Hematopoietic multipotent progenitor cell treated with erythropoietin and hydrocortisone succinate and interleukin-3 and kit ligand, for 6 days (in vitro differentiated cells): ENCODE results near the gene ARHGEF28.

Experiments
- DNase-seq: peaks from one replicate; pipeline ENCODE4 v3.0.0-alpha.2; 2015

Gene ARHGEF28

DNA sequence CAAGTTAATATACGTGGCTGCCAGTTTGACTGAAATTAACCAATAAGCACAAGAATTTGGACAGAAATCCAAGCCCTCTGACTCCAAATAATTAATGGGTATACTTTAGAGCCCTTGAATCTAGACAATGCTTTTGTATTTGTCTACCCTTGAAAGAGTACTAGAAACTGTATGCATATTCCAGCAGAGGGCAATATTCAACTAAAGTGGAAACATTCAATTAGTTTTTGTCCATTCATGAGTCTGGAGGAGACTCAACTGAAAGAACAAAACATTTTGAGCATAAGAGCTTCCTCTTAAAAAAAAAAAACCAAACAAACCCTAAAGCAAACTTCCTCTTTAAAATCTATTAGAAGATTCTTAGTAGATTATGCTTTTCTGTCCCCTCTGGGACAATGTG is 157.8 kb downstream of the ARHGEF28 start:
- peak; percentile 58 for DNase-seq

DNA sequence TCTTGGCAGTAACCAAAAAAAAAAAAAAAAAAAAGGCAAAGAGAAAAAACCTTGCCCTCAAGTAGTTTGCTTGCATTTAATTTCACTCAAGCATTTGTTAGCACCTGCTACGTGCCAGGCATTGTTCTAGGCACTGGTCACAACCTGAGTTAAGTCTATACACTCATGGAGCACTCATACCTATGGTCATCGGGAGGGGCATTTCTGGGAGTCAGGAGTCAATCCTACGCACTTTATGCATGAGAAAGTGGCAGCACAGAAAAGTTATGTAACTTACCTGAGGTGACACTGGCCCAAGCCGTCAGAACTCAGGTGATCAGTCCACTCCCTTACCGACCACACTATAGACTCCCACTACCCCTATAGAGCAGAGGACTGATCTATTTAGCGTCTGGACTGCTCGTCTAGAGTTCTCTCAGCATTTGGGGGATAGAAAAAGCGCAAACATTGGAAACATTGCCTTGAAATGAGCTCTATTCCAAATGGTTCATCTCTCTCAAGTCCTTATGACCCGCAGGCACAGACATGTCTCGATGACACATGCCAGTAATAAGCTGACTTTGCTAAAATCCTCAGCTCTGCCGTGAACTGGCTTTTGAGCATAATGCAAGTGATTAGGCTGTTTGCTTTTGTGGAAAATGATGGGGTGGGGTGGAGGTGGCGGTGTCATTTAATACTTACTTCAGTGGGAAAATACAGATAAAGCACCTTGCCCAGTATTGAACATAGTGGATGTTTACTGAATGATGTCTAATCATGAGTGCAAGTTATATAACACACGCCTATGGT is 160.2 kb downstream of the ARHGEF28 start:
- no peak for DNase-seq

DNA sequence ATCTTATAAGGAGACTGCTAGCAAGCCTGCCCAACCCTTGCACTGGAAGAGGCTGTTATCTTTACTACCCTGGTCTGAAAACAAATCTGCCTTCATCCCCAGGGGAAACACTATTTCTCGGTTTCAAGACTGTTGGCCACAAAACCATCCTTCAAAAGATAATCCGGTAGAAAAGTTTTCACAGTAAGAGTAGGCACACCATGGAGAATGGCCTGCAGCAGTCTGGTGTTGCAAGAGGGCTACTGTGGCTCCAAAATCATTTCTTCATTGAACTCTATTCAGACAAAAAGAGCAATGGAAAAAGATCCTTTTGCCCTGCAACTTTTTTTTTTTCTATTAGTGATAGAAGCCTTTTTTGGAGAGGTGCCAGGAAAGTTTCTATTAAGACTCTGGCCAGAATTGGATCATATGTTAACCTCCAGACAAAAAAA is 163.9 kb downstream of the ARHGEF28 start:
- DNase-seq: peak; percentile 57

DNA sequence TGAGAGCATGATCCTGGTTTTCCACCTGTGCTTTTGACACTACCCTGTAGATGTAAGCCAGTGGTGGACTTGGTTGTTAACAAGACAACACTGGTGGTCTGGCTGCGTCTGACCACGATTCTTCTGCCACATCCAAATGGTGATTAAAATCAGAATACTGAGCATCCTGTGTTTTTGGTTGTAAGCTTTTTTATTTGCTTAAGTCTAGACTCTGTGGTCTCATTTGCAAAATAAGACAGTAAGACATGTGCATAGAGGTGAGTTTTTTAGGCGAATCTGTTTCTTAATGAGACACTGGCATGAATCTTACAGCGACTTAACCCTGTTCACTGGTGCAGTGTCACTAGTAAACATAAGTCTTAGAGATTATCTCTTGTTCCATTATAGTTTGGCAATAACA is 165.4 kb downstream of the ARHGEF28 start:
- DNase-seq: no peak

DNA sequence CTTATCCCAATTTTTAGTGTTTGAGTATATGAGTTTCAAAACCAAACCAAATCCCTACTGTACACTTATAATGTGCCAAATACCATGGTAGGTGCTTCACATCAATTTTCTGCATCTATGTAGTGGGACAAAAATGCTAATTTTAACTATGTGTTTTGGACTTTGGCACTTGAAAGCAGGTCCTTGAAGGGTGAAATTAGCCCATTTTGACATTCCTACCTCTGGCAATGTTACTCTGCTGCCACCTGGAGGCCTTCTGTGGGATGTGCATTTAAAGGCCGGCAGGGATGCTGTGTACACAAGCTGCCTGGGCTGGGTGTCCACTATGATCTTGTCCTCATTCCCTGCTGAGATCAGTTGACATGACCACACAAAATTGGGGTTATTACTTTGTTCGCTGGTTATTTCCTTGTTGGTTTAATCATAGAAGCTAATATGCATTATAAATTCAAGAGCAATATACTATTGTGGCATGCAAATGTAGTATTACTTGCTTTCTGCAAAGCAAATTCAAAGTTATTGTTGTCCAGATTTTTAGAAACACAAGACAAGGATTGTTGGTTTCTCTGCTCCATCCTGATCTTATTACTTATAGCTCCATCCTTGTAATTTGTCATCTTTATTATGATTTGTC is 166.8 kb downstream of the ARHGEF28 start:
- DNase-seq: peak; percentile 80

DNA sequence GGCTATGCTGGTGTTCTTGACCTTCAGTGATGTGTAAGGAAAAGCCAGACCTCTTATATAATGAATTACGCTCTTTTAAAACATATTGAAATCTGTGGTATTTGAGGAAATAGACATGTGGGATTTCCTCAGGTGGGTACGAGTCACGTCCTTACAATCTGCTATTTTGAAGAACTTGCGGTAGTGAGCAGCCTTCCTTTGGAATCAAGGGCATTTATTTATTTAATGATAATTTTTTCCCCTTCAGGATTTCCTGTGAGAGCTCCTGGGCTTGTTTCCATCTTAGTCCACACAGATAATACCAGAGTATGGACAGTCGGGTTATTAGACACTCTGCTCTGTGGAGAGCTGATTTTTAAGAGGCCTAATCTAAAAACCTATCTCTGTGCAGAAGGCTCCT is 167.9 kb downstream of the ARHGEF28 start:
- no peak for DNase-seq

DNA sequence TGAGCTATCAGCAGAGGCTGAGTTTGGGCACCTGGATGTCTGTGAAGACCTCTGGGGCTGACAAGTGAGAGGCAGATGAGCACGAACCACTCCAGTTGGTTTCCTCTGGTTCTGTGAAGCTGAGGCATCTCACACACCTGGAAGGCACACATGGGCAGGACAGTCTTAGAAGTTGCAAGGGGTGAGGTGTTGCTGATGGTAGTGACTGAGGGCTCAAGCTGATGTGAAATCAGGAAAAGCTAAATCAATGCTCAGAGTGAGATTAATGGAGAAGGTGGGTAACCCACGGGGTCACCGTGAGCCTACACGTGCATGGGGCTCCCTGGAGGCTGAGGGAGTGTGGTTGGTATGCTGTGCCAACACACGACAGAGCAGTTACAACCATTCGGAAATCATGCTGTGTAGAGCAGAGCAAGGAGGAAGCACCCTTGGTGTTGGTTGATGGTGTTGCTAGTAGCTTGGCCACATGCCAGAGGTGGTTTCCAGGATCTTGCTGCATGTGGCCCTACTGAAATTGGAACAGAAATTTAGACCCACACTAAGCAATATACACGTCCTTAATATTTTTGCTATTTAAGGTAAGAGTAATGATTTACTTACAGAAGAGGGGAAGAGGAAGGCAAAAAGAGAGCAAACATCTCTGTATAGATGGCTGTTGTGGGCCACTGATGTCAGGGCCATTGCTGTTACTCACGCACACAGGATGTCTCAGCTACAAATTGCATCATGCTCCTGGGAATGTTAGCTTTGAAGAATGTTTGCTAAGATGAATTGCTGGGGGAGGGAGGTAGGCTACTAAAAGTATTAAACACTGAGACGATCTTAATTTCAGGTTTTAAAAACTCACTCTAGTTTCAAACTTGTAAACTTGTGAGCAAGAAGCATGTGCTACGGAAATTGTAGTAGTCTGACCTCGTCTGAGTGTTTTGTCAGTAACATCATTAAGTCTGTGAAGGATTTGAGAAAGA is 170.5 kb downstream of the ARHGEF28 start:
- peak; percentile 64 for DNase-seq

DNA sequence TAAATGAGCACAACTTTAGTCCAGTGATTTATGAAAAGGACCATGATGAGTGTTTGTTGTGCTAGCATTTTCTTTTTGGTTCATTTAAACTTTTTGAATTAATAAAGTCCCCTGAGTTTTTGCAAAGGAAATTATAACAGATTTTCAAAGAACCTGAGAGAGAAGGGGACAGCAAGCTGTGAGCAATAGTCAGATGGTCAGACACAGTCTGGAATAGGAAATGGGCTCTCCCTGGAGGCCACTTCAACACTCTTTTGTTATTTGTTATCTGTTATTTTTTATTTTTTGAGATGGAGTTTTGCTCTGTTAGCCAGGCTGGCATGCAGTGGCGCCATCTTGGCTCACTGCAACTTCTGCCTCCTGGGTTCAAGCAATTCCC is 171.1 kb downstream of the ARHGEF28 start:
- DNase-seq: no peak

DNA sequence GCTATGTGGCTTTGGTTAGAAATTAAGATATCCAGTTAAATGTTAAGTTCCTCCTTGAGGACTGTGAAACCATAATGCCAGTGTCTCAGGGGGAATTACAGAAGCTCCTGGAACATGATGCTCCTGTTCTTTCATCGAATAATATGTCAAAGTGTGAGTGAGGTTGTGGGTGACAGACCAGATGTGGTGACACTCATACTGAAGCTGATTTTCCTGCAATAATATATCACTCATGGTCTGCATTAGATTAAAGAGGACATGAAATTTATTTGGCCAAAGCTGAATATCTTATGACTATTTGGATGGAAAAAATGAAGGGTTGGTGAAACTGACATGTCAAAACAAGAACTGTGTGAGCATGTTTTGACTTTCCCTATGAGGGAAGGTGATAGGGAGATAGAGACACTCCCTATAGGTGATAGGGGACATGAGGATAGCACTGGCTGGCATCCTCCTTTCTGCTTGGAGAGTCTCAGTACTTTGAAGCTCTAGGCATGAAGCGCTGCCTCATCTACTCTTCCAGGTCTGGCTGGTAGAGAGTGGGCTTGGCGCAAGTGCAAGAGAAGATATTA is 173.5 kb downstream of the ARHGEF28 start:
- DNase-seq: no peak

DNA sequence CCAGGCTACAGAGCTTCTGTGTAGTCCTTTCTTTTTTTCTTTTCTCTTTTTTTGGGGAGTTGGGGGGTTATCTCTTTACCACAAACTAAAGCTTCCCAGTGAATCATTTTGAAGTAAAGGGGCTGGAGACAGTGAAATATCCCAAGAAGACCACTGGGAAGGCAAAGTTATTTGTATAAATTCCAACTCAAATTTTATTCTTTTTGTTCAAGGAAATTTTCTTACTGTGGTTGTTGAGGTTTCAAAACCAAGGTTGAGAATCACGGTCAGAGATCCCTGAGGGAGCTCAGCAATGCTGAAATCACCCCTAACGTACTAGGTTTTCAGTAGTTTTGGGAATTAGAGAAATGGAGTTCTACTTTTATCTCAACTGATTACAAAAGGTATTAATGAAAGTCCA is 175.7 kb downstream of the ARHGEF28 start:
- no peak for DNase-seq

DNA sequence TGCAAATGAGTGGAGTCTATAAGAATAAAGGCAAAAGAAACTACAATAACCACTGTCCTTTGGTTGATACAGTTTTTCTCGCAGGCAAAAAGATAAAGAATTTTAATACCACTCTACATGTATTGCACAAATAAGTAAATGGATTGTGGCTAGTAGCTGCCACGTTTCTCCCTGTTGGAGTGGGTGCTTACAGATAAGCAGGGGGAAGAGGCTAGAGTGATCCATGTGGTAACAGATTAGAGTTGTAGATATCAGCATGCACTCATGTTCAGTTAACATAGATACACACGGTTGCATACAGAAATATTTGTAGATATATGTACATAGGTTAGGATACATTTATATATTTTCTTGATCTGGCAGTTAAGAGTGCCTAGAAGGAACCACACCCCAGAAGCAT is 179.5 kb downstream of the ARHGEF28 start:
- DNase-seq: peak; percentile 84

DNA sequence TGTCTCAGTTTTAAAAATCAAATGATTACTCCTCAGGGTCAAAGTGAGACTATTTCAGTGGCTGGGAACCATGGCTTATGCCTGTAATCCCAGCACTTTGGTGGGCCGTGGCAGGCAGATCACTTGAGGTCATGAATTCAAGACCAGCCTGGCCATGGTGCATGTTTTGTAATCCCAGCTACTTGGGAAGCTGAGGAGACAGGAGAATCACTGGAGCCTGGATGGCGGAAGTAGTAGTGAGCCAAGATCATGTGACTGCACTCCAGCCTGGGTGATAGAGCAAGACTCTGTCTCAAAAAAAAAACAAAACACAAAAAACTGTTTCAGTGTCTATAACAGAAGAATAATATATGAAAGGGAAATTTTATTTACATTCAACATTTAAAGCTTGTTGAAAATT is 182.9 kb downstream of the ARHGEF28 start:
- DNase-seq: no peak

DNA sequence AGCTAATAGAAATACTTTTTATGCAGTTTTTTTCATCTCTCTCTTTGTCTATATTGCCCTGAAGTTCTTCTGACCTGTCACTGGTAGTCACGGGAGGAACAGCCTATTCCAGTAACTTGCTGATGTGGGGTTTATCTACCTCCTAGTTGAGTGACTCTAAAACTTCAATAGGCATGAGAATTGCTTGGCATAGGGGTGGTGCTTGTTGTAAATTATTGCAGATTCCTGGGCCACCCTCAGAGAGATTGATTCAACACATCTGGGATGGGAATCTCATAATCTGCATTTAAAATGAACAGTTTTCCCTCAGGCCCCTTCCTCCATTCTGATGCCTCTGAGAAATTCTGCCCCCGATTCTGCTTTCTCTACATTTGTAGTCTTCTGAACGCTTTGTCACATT is 184.4 kb downstream of the ARHGEF28 start:
- no peak for DNase-seq

DNA sequence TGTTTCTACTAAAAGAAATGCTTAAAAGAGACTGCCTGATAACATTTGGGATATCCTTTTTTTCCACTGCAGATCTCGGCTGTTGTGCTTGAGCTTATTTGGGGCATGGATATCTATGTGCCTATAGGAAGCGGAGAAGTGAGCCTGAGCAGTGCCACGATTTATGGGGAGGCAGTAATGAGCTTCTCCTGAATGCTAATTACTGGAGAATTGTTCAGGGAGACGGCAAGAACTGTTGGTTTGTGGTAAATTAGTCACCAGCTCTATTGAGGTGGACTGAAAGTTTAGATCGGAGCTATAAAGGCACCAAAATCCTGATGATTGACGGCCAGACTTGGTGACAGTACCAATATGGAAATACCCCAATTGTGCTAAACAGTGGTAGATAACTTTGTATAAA is 186.5 kb downstream of the ARHGEF28 start:
- DNase-seq: no peak

DNA sequence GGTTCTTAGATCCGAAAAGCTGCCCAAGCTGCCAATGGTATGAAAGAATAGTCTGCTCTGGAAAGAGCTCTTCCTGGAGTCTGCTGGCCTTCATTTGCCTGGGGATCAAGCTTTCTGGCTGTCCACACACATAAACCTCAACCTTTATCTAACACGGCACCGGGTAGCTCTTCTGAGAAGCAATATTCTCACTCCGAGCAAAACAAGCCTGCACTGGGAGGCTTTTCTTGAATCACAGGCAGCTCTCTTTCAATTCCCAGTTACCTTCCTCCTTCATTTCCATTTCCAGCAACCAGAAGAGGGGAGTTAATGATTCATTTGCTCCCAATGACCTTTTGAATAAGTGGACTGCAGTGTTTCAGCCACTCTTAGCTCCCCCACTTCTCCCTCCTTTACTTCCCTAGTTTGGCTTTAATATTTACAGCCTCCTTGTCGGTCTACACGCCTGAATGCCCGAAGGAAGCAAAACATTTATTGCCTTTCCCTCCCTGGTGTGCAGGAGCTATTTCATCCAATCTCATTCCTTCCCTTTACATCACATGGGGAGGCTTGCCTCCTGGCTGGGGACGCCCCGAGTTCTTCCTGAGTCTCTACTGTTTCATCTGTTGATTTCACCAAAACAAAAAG is 187.1 kb downstream of the ARHGEF28 start:
- DNase-seq: no peak

DNA sequence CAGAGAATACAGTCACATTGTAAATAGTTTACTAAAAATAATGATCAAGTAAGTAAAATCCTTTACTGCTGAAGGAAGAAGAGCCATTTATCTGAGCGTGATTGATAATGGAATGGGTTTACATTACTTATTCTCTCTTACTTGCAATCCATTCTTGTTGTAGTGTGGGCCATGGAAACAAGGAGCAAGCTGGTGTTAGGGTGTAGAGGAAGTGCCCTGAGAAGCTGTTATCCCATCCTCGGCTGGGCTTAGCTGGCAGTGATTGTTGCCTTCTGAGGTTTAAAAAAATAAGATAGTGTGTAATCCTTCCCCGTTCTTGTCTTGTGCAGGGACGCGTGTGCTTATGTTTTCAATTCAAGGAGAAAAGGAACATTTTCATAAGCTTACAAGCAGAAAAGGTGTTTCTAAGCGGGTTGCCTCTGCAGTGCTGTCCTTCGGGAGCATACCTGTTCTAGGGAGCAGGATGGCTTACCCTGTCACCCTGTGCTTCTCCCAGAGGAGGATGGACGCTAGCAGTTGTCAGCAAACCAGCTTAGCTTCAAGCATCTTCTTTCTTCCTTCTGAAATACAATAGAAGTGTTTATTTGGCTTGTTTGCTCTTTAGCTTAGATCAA is 188.3 kb downstream of the ARHGEF28 start:
- DNase-seq: no peak

DNA sequence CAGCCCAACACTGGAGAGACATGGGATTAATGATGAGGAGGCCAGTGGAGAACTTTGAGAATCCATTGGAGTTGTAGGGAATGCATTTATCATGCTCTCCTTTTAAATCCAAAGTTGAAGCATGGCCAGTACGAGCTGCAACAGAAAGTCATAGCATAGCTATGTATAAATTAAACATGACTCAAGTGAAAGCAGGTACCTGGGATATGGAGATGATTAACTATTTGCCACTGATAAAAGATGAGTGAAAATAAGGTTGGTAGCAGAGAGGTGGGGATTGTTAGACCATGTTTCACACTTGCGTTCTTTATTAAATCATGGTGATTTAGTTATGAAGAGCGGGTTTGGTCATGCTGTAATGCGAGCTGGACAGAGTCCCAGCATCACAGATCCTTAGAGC is 189.6 kb downstream of the ARHGEF28 start:
- no peak for DNase-seq

DNA sequence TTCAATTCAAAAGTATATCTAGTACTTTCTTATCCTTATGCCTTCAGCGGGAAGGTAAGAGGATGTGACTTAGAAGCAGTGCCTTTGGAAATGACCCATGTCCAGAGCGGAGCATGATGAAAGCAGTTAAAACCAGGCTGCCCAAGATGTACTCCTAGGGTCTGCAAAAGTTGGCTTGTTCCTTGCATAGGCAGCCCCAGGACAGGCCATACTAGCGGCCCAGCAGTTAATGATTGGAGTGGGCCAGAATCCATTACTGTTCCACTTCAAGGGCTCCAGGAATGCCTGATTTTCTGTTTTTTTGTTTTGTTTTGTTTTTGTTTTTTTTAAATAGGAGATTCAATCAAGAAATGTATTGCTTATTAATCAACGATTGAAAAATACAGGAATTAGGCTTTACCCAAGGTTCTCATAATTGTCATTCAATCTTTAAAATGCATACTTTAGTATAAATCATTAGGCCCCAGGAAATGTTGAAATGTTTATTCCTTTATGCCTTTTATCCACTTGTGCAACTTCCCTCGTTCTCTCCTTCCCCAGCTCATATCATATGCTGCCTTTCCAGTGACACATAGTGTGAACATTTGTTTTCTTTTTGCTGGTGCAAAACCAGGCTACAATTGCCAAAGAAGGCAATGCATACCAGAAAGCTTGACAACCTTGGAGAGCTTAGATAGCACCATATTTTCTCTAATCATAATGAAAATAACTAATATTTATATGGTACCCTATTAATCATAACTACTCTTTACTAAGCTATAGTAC is 190.8 kb downstream of the ARHGEF28 start:
- no peak for DNase-seq

DNA sequence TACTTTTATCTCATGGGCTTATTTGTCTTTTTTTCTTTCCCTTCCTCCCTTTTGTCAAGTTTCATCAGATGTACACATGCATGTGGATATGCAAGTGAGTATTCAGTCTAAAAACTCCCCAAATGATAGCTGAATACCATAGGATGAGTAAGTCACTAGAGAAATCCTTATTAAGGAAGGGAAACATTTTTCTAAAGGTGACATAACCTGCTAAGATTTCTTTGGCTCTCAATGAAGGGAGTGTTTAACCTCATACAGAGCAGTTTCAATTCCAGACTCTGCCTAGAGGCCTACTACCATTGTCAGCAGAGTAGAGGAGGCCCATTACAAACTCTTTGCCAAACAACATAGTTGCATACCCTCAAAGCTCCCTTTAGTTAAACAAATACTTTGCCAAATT is 192.4 kb downstream of the ARHGEF28 start:
- no peak for DNase-seq

DNA sequence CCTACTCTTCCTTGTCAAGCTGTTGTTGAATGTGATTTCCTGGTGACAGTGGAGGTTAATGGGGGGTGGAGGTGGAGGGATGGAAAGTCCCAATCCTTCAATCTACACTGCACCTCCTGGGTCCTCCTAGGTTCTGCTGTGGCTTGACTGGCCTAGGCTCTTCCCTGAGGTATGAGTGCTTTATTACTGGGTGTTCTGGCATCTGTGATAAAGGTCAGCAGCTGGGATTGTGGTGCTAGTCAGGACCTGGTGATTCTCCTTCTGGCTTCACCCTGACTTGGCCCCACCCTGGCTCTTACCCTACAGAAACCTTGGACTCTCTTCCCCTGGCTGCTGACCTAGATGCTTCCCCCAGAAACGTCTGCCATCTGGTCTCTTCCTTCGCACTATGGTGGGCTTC is 194.3 kb downstream of the ARHGEF28 start:
- no peak for DNase-seq

DNA sequence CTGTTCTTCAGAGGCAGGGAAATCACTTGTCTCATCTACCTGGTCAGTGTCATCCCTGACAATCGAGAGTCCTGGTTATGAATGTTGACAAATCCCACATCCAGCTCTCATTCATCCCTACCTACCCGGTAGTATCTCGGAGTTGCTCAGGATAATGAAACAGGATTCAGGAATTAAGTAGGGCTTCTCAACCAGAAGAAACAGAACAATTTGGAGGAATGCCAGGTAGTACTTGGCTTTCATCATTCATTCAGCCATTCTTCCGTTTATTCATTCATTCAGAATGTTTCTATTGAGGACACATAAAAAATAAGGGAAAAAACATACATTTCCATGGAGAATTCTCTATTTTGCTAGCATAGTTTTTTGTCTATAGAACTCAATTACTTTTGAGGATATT is 195.0 kb downstream of the ARHGEF28 start:
- DNase-seq: no peak
